ENCODE data around the gene HPSE2.

The HPSE2 gene

DNA sequence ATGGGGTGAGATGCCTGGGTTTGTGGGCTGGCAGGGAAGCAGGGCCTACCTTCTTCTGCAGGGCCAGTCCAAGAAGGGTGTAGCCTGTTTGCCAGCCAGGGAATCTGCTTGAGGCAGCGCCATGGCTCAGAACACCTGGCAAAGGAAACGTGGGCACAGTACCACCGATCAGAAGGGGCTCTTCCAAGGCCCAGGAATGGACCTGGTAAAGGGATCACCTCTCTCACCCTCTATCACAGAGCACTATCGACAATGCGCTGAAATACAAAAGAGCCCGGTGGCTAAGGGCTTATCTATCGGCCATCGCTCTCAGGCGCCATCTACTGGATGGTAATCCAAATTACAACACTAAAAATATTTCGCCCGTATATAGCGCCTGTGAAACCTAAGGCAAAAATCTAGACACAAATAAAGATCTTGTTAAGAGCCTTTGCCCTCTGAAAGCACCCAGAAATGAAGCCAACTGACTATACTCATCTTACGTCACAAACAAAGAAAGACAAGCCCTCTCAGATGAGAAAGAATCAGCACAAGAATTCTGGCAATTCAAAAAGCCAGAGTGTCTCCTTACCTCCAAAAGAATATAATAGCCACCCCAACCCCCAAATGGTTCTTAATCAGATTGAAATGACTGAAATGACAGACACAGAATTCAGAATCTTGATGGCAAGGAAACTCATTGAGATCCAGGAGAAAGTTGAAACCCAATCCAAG, 571.2 kb downstream of the HPSE2 start:
- DNase-seq = peak; percentile 16

DNA sequence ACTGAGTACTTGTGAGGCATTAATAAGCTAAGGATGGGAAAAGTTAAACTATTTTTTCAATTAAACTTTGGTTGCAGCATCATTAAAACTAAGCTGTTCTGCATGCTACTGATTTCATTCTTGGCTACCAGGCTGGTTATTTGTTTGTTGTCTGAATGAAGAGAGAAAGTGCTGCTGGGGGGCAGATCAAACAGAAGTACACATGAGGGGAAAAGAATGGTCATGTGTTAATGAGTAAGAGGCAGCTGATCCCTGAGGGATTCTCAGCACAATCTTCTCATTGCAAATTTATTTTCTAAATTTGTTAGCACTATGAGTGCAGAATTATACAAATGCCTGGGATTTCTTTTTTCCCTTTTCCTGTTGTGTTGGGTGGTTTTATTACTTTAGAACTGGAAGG, 575.7 kb downstream of the HPSE2 start:
- DNase-seq = no peak

DNA sequence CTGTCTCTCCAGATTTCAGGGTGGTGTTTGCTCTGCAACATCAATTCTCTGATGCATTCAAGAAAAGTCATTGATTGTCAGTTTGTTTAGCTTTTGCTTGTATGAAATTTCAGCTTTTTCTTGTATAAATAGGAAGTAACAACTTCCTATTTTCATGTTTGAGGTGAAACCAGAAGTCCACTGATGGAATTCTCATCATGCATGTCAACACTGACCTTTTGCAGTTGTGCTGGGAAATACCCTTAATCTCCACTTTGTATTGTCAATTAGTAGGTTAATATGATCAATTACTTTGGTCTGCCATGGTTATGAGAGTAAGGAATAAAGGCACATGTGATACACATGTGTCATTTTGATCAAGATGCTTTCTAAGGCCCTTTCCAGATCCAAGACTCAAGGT, 580.2 kb downstream of the HPSE2 start:
- no peak for DNase-seq

DNA sequence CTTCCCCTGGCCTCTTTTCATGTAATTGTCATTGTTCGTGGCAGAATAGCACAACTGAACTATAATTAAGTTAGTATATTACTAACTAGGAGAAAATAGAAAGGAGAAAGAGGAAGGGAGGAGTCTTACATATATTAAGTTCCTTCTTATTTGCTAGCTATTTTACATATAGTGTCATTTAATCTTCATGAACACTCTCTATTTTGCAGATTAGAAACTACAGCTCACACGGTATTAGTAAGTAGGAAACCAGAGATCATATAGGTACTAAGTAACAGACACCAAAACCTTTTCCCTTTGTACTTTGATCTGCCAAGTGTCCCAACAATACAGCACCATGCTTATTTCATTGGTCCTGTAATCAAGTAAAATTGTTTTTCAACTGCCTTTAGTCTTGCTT, 586.5 kb downstream of the HPSE2 start:
- DNase-seq = no peak

DNA sequence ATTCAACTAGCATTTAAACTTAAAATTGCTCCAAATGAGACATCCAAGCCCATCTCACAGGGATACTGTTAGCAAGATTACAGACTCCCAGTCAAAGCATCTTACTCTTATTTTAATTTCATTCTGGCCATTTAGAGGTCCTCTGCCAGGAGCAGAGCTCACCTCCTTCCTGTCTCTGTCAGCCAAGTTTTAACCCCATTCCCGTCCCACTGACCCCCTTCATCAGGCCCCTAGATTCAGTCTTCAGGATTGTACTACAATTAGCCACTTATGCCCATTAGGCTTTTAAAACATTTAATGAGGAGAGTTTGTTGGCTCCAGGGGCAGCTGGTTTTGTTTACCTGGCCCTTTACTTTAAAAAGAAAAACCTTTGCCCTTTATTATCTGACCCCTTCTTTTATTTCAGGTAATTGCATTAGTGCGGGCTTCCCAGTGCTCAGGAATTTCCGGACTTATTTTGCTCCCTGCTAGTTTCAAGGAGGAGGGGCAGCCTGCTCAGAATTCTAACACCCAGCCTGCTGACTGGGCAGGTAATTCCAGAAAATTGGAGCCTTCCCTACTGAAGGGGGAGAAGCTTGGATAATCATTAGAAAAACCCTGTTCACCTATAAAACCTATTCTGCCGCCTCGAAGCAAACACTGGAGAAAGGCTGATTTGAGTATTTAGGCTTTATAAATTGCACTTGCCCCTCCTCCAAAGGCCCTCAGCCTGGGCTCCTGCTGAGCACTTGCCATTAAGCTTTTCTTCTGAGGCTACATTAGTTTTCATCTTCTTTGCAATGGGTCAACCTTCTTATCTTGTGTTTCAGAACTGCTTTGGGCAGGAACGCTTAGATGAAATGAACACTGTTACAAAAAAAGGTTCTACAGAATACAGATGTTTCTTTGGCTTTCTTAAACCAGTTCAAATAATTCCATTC, 588.4 kb downstream of the HPSE2 start:
- no peak for DNase-seq

DNA sequence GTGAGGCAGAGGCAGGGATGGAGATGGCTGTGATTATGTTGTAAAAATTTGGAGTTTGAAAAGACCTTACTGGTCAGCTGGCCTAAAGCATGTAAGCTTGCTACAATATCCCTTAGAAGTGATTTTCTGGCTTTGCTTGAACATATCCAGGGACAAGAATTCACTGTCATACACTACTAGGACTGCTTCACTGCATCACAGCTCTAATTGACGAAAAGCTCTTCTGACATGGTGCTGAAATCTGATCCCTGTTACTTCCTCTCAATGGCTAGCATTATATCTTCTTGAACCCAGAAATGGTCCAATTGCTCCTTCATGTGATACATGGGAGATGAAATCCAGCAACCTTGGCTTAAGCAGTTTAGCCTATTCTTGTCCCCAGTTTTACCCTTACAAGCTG, 591.2 kb downstream of the HPSE2 start:
- no peak for DNase-seq

DNA sequence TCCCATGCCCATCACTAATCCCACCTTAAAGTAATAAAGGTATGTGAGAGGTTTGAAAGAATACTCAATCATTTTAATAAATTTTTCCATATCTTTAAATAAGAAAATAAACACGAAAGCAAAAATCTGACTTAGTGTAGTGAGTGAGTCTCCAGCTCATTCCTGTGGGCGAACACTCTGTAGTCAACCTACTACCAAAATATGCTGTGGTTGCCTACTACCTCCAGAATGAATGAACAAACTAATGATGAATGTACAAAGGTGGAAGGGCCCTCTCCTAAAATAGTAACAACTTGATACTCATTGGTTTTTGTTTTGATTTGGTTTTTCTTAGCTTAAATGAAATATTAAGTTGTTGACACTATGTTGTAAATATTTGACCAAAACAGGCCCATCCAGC, 593.4 kb downstream of the HPSE2 start:
- no peak for DNase-seq

DNA sequence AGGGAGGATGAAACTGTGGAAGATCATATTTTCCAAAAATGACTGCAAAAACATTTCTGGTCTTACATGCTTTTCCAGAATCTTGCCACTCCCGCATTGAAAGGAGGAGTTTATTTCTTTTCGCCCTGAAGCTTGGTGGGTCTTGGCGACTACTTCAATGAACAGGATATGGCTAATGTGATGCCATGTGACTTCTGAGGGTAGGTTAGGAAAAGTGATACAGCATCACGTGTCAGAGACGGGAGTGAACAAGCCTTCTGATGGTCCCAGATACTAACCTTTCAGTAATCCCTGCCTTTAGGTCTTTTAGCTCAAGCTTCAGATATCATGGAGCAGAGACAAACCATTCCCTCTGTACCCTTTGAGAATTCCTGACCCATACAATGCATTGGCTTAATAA, 596.7 kb downstream of the HPSE2 start:
- no peak for DNase-seq

DNA sequence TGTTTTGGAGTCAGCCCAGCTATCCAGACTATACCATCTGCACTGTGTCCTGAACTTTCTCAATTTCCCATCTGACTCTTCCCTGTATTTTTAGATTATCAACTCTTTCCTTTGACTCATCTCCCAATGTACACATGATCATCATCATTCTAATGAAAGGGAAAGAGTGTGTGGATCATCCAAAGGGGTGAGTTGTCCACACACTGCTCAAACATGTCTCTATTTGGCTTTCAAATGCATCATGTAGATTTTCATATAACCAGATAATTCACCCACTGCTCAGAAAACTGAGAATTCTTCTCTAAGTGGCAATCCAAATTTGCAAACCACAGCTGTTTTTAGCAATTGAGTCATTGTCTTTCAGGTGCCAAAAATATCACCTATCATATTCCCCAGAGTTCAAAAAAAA, 598.7 kb downstream of the HPSE2 start:
- DNase-seq = no peak

DNA sequence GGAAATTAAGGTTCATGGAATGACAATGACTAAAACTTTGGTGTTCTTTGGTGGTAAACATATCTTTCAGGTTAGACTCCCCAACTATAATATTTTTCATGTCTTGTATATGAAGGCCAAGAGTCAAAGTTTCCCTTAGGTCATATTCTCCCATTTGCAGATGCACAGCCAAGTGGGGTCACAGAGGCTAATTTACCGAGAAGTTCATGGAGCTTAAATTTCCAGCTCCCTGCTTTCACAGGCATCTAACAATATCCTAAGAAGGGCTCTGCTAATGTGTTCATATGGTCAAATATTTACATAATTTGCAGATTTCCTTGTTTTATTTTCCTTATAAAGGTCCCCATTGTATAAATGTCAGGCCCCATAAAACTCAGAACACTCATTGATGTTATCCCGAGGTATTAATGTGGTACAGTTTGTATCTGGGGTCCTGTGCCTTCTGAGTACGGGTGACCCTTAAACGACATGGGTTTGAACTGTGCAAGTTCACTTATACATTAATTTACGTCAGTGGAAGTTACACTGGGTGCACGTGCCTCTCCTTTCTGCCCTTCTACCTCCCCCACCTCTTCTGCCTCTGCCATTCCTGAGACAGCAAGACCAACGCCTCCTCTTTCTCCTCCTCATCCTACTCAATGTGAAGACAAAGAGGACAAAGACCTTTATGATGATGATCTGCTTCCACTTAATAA, 603.0 kb downstream of the HPSE2 start:
- no peak for DNase-seq

DNA sequence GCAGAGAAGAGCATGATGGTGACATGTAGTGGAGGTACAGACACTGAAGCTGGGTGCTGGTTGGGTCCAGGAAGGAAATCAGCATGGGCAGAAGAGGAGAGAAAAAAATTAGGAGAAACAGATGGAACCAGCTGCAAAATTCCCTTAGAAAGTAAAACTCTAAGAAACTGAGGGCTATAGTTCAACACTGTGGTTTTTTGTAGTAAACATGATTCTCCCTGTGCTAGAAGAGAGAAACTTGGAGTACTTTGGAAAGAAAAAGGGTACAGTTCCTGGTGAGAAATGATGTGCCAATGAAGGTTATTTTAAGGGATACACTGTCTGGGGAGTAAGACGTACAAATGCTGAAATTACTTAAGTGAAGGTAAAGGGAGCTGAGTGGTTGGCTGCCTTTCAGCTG, 607.4 kb downstream of the HPSE2 start:
- DNase-seq = no peak

DNA sequence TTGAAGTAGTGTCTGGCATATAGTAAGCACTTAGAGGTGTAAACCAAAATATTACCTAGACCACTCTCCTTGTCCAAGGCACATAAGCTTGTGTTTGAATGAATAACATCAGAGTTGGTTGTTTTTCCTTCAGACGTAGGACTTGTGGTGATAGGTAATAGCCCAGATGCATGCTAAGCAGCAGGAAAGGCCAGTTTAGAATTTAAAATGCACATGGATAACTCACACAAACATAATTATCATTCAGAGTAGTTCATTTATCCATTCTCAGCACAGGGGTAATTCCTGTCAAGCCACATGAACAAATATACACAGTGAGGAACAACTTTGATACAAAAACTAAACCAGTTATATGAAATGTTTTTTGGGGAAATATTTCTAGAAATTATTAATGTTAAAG, 607.9 kb downstream of the HPSE2 start:
- DNase-seq = no peak

DNA sequence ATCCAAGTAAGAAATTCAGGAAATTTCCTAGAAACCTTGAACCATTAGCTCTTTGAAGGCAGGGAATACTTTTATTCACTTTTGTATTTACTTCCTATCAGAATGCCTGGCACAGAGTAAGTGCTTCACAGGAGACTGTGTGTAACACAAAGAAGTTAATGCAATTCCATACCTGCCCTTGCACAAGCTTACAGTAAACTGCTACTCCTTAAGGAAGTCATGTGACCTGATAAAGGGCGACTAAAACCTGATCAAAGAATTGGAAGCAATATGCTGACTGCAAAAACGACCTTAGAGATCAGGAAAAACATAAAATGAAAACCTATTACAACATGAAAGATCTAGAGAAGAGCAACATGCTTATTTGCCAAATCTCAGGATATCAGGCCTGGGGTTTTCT, 610.7 kb downstream of the HPSE2 start:
- DNase-seq = no peak

DNA sequence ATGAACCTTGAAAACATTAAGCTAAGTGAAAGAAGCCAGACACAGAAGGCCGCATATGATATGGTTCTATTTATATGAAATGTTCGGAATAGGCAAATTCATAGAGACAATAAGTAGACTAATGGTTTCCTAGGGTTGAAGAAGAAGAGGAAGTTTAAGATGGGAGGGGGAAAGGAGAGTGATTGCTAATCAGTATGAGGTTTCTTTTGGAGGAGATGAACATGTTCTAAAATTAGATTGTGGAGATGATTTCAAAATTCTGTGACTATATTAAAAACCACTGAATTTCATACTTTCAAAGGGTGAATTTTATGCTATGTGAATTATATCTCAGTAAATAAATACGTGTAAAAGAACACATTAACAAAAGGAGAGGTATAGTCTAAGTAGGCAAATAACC, 612.5 kb downstream of the HPSE2 start:
- DNase-seq = no peak

DNA sequence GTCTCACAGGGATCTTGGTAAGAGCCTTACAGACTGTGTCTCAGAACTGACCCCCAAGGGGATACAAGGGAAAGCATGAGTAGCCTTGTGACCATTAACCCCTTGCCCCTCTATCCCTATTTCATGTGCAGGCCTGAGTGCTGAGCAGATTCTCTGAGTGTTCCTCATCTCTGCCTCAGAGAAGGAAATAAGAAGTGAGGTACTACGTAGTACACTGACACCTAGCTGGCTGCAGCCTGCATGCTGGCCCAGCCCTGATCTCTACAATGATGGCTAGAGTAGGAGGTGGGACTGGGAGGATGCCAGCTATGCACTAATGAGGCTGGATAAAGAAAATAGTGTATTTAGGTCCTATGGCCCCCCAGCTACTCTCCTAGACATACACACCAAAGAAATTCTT, 614.0 kb downstream of the HPSE2 start:
- DNase-seq = no peak

DNA sequence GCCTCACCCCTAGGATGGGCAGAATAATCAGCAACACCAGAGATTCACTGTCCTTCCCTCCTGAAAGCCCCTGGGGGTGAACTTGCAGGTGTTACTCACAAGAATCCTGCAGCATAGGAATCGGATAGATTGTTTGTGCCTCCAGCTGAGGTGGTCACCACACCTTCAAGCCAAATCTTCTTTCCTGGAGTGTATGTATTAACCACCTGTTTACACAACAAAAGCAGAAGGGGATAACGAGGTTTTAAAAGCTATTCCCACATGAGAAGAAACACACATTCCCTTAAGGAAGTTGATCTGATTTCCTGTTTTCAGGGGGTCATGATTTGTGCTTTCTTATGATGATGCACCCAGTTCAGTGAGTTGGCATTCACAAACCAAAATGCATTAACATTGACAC, 615.1 kb downstream of the HPSE2 start:
- DNase-seq = no peak

DNA sequence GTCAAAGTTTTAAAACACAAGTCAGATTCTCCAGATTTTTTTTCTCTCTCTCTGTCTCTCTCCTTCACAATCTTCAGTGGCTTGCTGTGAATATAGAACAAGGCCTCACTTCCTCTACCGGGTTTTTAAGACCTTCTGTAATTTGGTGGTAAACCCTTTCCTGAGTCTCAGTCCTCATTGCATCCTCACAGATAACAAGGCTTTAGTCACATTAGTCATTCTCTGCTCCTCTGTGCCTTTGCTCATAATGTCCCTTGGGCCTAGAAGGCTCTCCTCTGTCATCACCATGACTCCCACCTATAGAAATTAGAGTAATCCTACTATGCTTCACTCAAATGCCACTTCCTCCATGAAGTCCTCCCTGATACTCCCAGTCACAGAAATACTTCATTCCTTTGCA, 616.2 kb downstream of the HPSE2 start:
- DNase-seq = no peak

DNA sequence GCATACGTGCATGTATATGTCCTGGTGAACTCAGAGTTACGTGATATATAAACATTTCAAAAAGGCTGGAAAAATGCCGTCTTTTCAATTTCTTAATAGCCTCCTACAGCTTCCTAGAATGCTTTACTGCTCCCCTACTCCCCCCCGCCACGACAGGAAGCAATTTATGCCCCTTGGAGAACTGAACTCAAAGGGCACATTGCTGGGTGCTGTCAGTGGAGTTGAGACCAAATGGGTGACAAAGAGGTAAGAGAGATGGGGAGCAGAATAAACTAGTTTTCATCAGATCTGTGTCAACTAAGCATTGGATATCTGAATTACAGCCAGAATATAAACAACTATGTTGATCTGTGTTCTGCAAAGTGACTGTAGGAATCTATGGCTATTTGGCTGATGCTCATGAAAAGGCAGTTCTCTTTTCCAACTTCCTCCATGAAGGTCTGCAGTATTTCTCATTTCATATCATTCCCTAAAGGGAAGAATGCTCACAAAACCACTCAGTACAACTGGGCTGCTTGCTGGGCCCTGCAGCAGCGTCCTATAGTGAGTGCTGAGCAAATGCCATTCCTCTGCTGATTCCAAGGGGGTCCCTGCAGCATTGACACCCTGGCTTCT, 617.6 kb downstream of the HPSE2 start:
- DNase-seq = no peak

DNA sequence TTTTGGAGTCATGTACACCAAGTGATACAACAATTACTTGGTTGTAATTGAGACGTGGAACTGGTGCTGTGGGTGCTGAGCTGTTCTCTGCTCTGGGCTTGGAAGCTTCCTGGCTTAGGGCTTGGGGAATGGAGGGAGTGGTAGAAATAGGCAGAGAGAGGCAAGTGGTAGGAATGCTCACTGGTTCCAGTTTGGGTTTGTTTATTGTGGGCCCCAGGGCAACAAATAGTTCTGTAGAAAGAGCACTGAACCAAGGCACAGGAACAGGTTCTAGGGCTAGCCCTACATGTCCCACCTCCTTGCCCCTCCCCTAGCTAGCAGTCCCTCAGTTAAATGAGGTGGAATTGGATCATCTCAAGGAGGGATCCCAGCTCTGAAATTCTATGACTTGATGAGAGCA, 622.2 kb downstream of the HPSE2 start:
- DNase-seq = no peak

DNA sequence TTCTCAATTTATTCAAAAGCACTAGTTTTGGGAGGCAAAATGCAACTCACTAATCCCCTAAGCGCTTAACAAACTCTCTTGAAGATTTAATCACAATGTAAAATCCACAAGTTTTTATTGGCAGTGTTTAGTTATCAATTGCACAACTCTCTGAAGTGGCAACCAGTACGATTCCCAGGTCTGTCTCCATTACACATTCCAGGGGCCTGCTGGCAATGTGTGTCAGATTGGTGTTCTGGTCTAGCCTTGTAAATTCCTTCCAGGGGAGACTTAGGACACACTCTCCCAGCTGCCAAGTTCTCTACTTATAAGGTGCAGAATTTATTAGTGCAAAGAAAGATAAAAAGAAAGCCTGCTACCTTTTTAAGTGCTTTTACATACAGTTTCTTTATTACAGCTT, 624.2 kb downstream of the HPSE2 start:
- DNase-seq = no peak

DNA sequence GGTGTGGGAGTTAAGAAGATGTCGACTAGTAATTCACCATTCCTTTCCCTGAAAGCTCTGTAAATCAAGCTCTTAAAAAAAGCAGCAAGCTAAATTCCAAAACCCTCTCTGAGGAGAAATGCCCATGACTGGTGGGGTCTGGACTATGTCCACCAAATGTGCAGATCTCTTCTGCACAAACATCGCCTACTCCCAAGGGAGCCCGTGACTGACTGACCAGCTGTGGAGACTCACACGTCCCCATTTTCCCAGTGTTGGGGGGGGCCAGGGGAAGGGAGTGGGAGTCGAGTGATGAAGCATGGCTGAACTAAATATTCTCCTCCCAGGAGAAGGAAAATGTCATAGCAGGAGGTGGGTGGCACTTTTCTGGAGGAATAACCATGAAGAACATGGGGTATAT, 624.8 kb downstream of the HPSE2 start:
- no peak for DNase-seq

DNA sequence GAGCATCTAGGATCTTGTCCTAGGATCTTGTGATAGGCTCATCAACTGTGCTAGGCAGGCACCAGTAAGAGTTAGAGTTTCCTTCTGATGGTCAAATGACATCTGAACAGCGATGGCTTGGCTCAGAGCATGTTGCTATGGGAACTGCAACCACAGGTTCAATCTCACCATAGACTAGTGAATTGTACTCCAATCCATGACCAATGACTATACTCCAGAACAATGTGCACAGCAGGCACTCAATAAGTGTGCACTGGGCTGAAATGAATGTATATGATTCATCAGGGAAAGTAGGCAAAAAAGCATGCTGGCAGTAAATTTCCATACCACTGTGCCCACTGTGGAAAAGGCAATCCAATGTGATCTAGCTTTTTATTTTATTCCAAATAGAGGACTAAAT, 625.4 kb downstream of the HPSE2 start:
- DNase-seq = no peak

DNA sequence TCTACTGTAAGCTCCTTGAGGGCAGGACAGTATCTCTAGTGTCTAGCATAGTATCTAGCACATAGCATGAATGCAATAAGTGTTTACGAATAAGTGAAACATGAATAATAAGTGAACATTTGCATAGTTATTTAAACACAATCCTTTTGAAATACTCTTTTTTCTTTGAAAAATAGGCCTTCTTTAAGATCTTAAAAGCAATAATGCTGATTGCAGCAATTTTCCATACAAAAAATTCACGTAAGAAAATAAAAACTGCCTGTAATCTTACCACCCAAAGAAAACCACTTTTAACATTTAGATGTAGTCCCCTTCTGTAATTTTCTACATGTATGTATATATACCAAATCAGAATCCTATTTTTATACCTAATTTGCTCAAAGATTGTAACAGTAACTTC, 626.4 kb downstream of the HPSE2 start:
- no peak for DNase-seq
